Upper lobe of right lung (tissue), 1 donor: ENCODE measurements around the gene CP. TPM values are rescaled to one million over a fixed set of nuclear protein-coding genes. Genes with fewer than 3 reads are reported as not detected.
"Not testable (repeated sequence)": the region's sequence is repeated elsewhere in the genome, so short reads cannot be mapped to it uniquely, and the experiment has no call there.

ENCODE experiments used
- ATAC-seq: fragments of 200-7000 bp; cut with Tn5 transposase; one replicate; pipeline ENCODE4 v1.9.1; 2020; ENCODE audit warnings: mild to moderate bottlenecking, moderate library complexity
- DNase-seq: peaks from one replicate; pipeline ENCODE4 v3.0.0-alpha.2; 2020
- H3K27ac ChIP-seq: fragments of 200-600 bp; one replicate; pipeline ENCODE4 v1.8.0; 2022
- H3K27me3 ChIP-seq: fragments of 200-600 bp; one replicate; pipeline ENCODE4 v1.8.0; 2022; ENCODE audit warnings: mild to moderate bottlenecking
- H3K36me3 ChIP-seq: fragments of 200-600 bp; one replicate; pipeline ENCODE4 v1.8.0; 2022
- H3K4me1 ChIP-seq: fragments of 200-600 bp; one replicate; pipeline ENCODE4 v1.8.0; 2022
- H3K4me3 ChIP-seq: fragments of 200-600 bp; one replicate; pipeline ENCODE4 v1.8.0; 2022; ENCODE audit warnings: mild to moderate bottlenecking
- H3K9me3 ChIP-seq: fragments of 200-600 bp; one replicate; pipeline ENCODE4 v1.8.0; 2022
- CTCF ChIP-seq: fragments of 200-600 bp; IDR thresholded peaks from one replicate; pipeline ENCODE4 v1.8.0; 2022; ENCODE audit warnings: antibody characterized with exemption
- intact Hi-C: fragments of 100-400 bp; cut with DNase I; formaldehyde crosslinking; loops from one replicate; pipeline ENCODE4 v1.11.0; 2022
- total RNA-seq: library from RNA; stranded (reverse); fragmentation: NEBNext Ultra II Directional; extraction: Animal tissue kit (Norgen Biotek cat#: 25700); gene quantifications from one replicate; pipeline ENCODE4 v1.2.1, GENCODE V29; 2021
- donor health status: DM: no; HTN: yes; CAD: no; lungs with severe emphysema.

CP gene
- total RNA-seq, 1 donor from 2014 or later: 3.4 TPM

GRCh38 chr3:149226776-149227175 is 5.1 kb upstream of the CP start:
- no peaks in the 10 kb centered on the region for H3K36me3 ChIP-seq
- peaks cover 11% of the 10 kb centered on the region for H3K4me1 ChIP-seq
- no peak overlapping the region for H3K4me3 ChIP-seq
- H3K27me3 ChIP-seq: no peaks in the 10 kb centered on the region
- intact Hi-C loops: no loop called here
- no peak overlapping the region for H3K27ac ChIP-seq
- DNase-seq: no peak
- TF ChIP-seq CTCF: no peak
- no peaks in the 10 kb centered on the region for H3K9me3 ChIP-seq
- no peak for ATAC-seq

GRCh38 chr3:149224736-149225594 is 3.3 kb upstream of the CP start:
- Histone ChIP-seq H3K27ac (peak overlapping the region; percentile 69), H3K27me3 (no peaks in the 10 kb centered on the region), H3K4me1 (peaks cover 12% of the 10 kb centered on the region), H3K9me3 (no peaks in the 10 kb centered on the region), H3K36me3 (no peaks in the 10 kb centered on the region), H3K4me3 (peak overlapping the region; percentile 37)
- intact Hi-C loops: no loop called here
- TF ChIP-seq CTCF: no peak
- DNase-seq: no peak
- ATAC-seq: peak; percentile 94

GRCh38 chr3:149223461-149223820 is 1.8 kb upstream of the CP start:
- intact Hi-C loops: no loop called here
- no peak for TF ChIP-seq CTCF
- Histone ChIP-seq H3K27ac (no peak overlapping the region), H3K27me3 (no peaks in the 10 kb centered on the region), H3K4me3 (no peak overlapping the region), H3K9me3 (no peaks in the 10 kb centered on the region), H3K36me3 (no peaks in the 10 kb centered on the region), H3K4me1 (peaks cover 12% of the 10 kb centered on the region)
- ATAC-seq (no peak), DNase-seq (no peak)

- H3K4me1 ChIP-seq: peaks cover 16% of the 10 kb centered on the region
- ATAC-seq, H3K27ac ChIP-seq, H3K9me3 ChIP-seq, DNase-seq, H3K4me3 ChIP-seq, intact Hi-C loops, H3K27me3 ChIP-seq, H3K36me3 ChIP-seq: not testable (repeated sequence)
Observed at GRCh38 chr3:149219380-149220121, 2.1 kb downstream of the CP start.

- ATAC-seq (no peak), DNase-seq (no peak)
- Histone ChIP-seq H3K4me1 (peaks cover 13% of the 10 kb centered on the region), H3K36me3 (no peaks in the 10 kb centered on the region), H3K27me3 (no peaks in the 10 kb centered on the region), H3K4me3 (no peak overlapping the region), H3K27ac (no peak overlapping the region), H3K9me3 (no peaks in the 10 kb centered on the region)
- intact Hi-C loops: no loop called here
- no peak for TF ChIP-seq CTCF
Observed at GRCh38 chr3:149217347-149217746, 4.3 kb downstream of the CP start.

GRCh38 chr3:149216193-149216869 is 5.3 kb downstream of the CP start:
- DNase-seq: no peak
- peak; percentile 27 for ATAC-seq
- Histone ChIP-seq H3K9me3 (no peaks in the 10 kb centered on the region), H3K27me3 (no peaks in the 10 kb centered on the region), H3K27ac (no peak overlapping the region), H3K4me3 (no peak overlapping the region), H3K4me1 (peaks cover 7% of the 10 kb centered on the region), H3K36me3 (no peaks in the 10 kb centered on the region)
- intact Hi-C loops: no loop called here
- no peak for TF ChIP-seq CTCF
